ENCODE results near the gene SLC29A3.
"Not testable (repeated sequence)": the region's sequence is repeated elsewhere in the genome, so short reads cannot be mapped to it uniquely, and the experiment has no call there.

SLC29A3 gene

GRCh38 chr10:71348850-71349249, 29.8 kb downstream of the SLC29A3 start:
- no peak for DNase-seq

- DNase-seq: no peak
Measured at GRCh38 chr10:71349406-71349805, 30.3 kb downstream of the SLC29A3 start.

- no peak for DNase-seq
Measured at GRCh38 chr10:71351087-71351486, 32.0 kb downstream of the SLC29A3 start.

- DNase-seq: no peak
Measured at GRCh38 chr10:71351628-71352319, 32.7 kb downstream of the SLC29A3 start.

- DNase-seq: no peak
Measured at GRCh38 chr10:71353639-71354038, 34.6 kb downstream of the SLC29A3 start.

GRCh38 chr10:71354776-71355175, 35.7 kb downstream of the SLC29A3 start:
- no peak for DNase-seq

GRCh38 chr10:71355886-71356285, 36.8 kb downstream of the SLC29A3 start:
- DNase-seq: no peak

- DNase-seq: no peak
Measured at GRCh38 chr10:71357792-71358265, 38.8 kb downstream of the SLC29A3 start.

- no peak for DNase-seq
Measured at GRCh38 chr10:71358277-71358676, 39.2 kb downstream of the SLC29A3 start.

GRCh38 chr10:71358906-71359305, 39.8 kb downstream of the SLC29A3 start:
- not testable (repeated sequence) for DNase-seq

GRCh38 chr10:71359364-71360046, 40.4 kb downstream of the SLC29A3 start:
- DNase-seq: no peak

- no peak for DNase-seq
Measured at GRCh38 chr10:71360735-71361134, 41.7 kb downstream of the SLC29A3 start.

- no peak for DNase-seq
Measured at GRCh38 chr10:71361581-71361980, 42.5 kb downstream of the SLC29A3 start.

- DNase-seq: no peak
Measured at GRCh38 chr10:71362141-71362540, 43.1 kb downstream of the SLC29A3 start.

GRCh38 chr10:71363936-71364335, 44.9 kb downstream of the SLC29A3 start:
- DNase-seq: no peak

- DNase-seq: no peak
Measured at GRCh38 chr10:71365366-71365765, 46.3 kb downstream of the SLC29A3 start.

- DNase-seq: no peak
Measured at GRCh38 chr10:71366690-71367089, 47.6 kb downstream of the SLC29A3 start.

GRCh38 chr10:71367271-71367670, 48.2 kb downstream of the SLC29A3 start:
- no peak for DNase-seq

- no peak for DNase-seq
Measured at GRCh38 chr10:71368176-71368575, 49.1 kb downstream of the SLC29A3 start.

- no peak for DNase-seq
Measured at GRCh38 chr10:71368643-71369042, 49.6 kb downstream of the SLC29A3 start.

GRCh38 chr10:71369602-71370001, 50.5 kb downstream of the SLC29A3 start:
- no peak for DNase-seq

- DNase-seq: no peak
Measured at GRCh38 chr10:71370031-71370430, 51.0 kb downstream of the SLC29A3 start.

- DNase-seq: no peak
Measured at GRCh38 chr10:71371750-71372166, 52.7 kb downstream of the SLC29A3 start.

- DNase-seq: no peak
Measured at GRCh38 chr10:71372882-71373495, 53.9 kb downstream of the SLC29A3 start.
